GM12864 (cell line): Measurements from ENCODE around the gene EEF1A2.

Experiments
- DNase-seq: peaks from one replicate; pipeline ENCODE4 v3.0.0-alpha.2; 2011; ENCODE audit warnings: low read depth
- H3K4me3 ChIP-seq: 2 replicates; pipeline ENCODE4 v1.5.1; 2011; ENCODE audit warnings: mild to moderate bottlenecking, low read depth, low read length, control low read depth
- CTCF ChIP-seq: IDR thresholded peaks from 2 replicates; pipeline ENCODE4 v1.5.1; 2011; ENCODE audit warnings: low read depth, mild to moderate bottlenecking, moderate library complexity, low read length, control low read depth, inconsistent platforms; ENCODE audit errors: missing control alignments

EEF1A2 gene

GRCh38 chr20:63461104-63461763 lies 37.6 kb downstream of the EEF1A2 start:
- DNase-seq, result no peak
- TF ChIP-seq CTCF, result no peak
- no peak overlapping the region for H3K4me3 ChIP-seq

- no peak for DNase-seq
- H3K4me3 ChIP-seq, result no peak overlapping the region
- TF ChIP-seq CTCF, result no peak
Observed at GRCh38 chr20:63459070-63459380, 39.9 kb downstream of the EEF1A2 start.

GRCh38 chr20:63458170-63459069 lies 40.5 kb downstream of the EEF1A2 start:
- no peak for TF ChIP-seq CTCF
- H3K4me3 ChIP-seq, result no peak overlapping the region
- no peak for DNase-seq

- TF ChIP-seq CTCF, result no peak
- H3K4me3 ChIP-seq, result no peak overlapping the region
- no peak for DNase-seq
Observed at GRCh38 chr20:63457737-63458136, 41.1 kb downstream of the EEF1A2 start.

GRCh38 chr20:63456429-63457284 lies 42.2 kb downstream of the EEF1A2 start:
- TF ChIP-seq CTCF, result no peak
- no peak for DNase-seq
- H3K4me3 ChIP-seq, result no peak overlapping the region

- TF ChIP-seq CTCF, result no peak
- H3K4me3 ChIP-seq, result no peak overlapping the region
- DNase-seq, result no peak
Observed at GRCh38 chr20:63455568-63455859, 43.4 kb downstream of the EEF1A2 start.
